CD4-positive, alpha-beta T cell treated with Interferon gamma for 1 hour (primary cell): ENCODE results near the gene RGS6.

Experiments used
- DNase-seq: peaks from one replicate; pipeline ENCODE4 v3.0.0-alpha.2; 2020

RGS6 gene

DNA sequence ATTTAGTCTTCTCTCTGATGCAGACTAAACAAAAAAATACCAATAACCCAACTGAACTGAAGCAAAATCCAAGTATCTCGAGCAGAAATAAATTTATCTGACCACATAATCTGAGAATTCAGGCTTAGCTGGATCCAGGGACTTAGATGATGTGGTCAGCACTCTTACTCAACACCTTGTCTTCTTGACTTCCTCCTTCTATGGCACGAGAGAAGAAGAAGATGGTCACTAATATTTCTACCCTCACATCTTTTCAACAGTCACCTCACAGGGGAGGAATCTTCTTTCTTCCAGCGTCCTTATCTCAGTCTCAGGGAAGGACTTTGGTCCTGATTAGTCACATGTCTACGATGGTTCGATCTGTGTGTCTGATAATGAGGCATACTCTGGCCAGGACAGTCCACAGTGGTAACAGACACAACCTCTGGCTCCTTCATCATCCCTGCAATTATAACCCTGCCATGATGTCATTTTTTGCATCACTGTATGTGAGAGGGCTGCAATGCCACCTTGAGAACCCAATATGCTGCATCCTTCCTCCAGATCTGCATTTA lies 15.8 kb downstream of the RGS6 start:
- no peak for DNase-seq

DNA sequence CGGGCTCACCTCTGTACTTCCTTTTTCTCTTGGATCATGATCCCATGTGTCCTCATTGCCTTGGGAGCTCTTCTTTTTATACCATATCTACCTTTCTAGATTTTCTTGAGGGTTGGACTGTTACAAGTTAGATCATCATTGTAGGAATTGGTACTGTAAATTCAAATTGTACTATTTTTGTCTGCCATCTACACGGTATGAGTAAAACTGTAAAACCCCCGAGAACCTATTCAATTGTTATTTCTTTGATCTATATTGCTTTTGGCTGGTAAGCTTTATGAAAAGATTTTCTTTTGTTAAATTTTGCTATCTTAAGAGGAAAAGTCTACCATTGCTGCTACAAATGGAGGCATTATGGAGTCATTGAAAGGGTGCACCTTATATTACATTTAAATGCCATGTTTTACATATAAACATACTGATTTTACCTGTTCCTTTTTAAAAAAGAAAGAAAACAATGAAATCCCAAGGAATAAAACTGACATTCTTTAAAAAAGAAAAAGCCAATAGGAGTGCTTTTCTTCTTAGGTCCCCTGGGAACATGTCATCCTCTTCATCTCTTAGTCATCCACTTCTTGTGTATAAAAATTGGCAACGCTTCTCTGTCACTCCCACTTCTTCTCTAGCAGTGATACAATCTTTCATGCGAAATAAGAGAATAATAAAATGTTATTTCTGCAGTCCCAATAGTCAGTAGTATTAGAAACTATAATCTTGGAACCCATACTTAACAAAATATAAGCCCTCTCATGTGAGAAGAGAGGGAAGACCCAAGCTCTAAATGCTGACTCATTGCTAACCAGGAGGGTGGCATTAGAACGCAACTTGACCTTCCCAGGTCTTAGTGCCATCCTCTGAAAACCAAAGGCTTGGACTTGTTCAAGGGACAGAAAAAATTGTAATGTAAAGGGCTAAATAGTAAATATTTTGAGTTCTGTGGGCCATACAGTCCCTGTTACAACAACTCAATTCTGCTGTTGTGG lies 20.4 kb downstream of the RGS6 start:
- no peak for DNase-seq

DNA sequence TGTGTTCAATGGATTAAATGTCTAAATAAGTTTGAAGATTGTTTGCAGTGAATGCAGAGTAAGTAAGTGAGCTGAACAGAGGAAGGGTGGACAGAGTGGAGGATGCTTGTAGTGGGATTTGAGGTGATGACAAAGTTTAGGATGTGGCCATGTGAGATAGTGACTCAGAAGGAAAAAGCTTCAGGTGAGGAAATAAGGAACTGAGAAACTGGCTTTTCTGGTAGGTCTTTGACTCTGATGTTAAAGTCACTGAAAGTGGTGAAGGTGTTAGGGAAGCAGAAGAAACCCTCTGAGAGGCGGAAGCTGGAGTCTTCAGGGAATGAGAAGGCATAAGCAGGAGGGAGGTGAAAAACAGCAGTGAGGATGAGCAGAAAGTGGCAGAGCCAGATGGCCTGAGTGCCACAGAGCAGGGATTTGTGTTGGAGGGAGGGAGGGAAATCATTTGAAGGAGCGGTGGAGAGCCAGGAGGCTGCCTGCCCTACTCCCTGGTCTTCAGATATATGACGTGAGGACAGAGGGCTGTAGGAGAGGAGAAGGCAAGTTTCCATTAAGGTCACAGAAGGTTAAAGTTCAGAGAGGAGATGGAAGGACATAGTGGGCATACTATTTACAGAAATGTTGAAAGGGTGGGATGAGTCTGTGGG lies 24.8 kb downstream of the RGS6 start:
- no peak for DNase-seq

DNA sequence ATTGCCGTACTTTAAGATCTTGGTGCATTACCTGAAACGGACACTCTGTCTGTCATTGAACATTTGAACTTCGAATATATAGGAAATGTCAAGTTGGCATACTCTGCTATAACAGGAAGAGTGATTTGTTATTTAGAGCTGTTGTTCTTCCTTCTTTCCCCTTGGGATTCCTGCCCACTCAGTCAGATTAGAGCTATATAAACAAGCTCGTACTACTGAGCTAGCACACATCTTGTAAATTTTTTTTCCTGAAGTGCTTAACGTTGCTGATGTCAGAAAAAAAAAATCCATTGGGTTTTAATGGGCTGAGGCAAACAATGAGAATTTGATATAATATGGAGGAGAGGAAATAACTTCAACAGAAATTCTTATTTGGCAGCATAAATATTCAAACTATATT lies 26.8 kb downstream of the RGS6 start:
- no peak for DNase-seq

DNA sequence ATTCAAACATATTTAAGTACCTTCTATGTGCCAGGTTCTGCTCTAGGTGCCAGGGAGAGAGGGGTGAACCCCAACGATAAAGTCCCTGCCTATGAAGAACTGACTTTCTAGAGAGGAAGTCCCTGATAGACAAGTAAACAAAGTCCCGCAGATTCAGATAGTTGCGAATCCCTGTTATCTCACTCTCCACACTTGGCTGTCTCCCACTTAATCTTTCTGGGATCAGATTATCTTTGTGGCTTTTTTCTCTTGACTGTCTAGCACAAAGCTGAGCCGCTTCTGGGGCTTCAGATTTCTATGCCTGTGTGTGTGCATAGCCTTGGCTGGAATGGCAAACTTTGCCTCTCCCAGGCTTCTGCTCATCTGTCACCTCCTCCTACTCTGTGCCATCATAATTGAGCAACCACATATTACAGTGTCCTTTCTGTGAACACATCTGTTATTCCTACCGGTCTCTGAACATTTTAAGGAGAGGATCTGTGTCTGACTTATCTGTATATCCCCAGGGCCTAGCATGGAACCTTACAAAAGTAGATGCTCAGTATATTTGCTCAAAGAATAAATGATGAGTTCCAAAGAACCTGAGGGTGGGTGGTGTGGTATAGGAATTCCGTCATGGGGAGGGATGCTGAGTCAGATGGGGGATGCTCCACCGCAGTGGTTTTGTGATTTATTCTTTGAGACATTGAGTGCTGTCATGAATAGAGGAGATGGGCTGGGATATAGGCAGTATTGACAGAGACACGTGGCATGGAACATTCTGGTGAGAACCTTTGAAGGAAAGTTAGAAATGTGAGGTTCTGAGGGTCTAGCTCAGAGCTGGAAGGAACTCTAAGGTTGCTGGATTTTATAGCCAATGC lies 28.5 kb downstream of the RGS6 start:
- DNase-seq, result no peak

DNA sequence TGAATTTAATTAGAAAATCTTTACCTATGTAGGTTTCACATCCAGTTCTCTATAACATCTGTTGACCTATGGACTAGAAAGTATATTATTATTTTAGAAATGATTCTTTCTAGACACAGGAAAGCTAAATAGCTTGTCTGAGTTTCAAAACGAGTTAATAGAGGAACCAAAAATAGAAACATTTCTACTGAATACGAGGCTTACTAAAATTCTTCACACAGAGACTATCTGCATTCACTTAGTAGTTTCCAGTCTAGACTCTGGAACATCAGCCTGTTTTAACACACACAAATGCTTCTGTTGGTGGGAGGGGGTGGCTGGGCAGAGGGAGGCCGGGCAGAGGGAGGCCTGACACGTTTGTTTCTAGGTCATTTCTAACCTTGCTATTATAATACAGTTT lies 29.7 kb downstream of the RGS6 start:
- no peak for DNase-seq

DNA sequence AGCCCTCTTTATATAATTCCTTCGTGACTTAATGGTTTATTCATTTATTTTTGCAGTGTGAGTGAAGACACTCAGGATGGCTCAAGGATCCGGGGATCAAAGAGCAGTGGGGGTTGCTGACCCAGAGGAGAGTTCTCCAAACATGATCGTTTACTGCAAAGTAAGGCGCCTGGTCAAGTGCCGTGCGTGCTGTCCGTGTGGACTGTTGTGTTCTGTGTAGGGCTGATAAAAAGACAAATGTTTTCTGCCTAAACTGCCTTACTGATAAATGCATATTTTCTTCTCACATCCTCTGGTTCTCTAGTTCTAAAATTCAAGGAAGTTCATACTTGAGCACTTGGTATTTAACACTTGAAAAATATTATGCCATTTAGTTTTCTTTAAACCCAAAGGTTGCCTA lies 32.5 kb downstream of the RGS6 start:
- no peak for DNase-seq

DNA sequence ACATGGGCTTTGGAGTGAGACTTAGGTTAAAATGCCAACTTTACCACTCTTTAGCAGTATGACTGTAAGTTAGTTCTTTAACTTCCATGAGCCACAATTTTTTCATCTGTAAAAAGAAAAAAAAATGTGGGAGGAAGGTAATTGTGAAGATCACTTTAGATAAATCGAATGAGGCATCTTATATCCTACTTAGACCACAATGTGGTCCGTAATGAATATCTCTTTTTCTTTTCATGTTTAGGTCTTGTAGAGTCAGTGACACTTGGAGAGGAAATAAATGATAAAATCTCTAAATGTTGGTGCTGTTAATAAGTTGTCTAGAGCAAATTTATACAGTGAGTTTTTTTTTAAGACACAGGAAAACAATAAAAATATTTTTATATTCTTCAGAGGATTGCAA lies 34.3 kb downstream of the RGS6 start:
- DNase-seq, result no peak

DNA sequence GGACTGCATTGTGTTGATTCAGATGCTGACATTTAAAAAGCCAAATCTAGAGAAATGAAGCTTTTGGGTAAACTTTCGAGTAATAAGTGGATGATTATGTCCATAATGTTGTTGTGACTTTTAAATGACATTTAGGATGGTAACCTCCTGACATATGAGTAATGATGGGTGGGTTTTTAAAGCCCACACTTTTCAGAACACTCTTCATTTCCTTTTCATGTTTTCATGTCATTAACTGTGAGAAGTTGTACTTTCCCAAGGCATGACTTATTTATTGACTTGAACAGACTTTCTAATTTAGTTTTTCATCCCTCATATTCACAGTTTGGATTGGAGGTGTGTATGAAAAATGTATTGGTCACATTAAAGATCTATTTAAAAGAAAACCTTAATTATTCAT lies 35.5 kb downstream of the RGS6 start:
- DNase-seq, result no peak

DNA sequence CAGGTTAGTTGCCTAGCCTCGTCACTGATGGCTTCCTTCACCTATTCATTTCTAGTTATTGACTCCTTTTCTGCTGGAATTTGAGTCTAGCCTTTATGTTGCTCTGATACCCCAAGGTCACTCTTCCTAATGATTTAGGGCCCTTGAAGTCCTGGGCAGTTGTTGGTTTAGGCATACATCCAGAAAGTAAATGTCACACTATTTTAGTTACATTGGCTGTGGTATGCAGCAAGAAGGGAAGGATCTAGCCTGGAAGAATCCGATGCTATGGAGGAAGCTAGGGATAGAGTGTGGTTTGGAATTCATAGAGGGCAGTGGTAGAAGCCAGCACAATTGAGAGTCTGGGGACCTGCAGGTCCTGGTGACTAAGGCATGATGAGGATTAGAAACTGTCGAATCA lies 38.0 kb downstream of the RGS6 start:
- DNase-seq, result no peak

DNA sequence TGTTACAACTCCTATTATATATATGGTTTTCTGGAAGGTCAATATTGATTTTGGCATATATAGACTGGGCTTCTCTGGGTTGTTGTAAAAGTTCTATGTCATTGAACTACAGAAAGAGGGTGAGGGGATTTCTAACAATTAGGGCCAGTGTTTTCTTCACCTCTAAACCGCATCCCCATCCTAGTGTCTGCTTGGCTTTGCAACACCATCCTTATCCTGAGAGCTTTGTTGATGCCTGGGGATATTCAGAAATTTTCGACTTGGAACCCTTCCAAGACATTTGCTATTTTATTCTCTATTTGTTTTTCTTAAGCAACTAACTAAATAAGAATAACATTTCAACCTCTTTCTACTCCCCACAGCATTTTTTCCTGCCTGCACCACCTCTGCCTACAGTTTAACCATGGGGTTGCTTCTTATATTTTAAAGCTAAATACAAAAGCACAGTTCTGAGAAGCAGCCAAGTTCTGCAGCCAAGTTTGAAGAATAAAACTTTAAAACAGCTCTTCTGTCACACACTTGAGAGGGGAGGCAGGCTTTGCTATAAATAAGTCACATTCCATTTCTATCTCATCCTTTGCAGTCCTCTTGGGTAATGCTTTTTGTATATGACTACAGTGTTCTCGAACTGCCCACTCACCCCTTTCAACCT lies 53.4 kb downstream of the RGS6 start:
- no peak for DNase-seq

DNA sequence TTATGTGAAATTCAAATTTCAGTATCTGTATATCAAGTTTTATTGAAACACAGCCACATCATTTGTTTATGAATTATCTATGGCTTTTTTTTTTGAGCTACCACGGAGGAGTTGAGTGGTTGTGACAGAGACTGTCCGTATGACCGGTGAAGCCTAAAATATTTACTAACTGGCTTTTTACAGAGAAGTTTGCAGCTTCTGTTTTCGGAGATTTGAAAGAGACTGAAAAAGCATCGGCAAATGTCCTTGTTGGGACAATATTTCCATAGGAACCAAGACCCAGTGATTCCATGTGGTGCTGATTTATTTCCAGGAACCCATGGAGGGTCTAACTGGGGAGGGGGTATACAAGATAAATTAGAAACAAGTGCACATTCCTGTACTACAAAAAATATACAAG lies 56.2 kb downstream of the RGS6 start:
- no peak for DNase-seq

DNA sequence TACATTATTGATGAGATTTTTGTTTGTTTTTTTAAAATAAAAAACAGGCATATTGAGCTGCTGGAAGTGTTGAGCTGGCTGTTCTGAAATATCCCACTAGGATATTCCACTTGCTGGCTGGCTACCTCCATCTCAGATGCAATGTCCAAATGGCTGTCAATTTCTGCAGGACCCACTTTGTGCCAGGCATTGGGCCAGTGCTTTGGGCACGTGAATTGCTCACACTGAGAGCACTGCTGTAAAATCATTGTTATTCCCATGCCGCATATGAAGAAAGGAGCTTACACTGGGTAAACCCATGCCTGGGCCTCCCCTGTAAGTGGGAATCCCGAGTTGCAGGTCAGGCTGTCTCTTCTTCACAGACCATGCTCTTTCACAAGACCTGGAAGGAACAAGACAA lies 56.7 kb downstream of the RGS6 start:
- no peak for DNase-seq

DNA sequence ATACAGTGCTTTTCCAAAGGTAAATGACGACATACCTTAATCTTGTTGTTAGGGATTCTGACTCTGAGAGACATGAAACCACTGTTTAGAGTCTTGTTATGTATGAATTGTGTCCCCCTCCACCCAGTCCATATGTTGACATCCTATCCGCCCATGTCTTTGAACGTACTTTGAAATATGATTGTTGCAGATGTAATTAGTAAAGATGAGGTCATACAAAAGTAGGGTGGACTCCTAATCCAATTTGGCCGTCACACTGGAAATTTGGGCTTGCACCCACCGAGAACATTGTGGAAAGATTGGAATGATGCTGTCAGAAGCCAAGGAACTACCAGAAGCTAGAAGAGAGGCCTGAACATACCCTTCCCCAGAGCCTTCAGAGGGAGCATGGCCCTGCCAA lies 62.2 kb downstream of the RGS6 start:
- DNase-seq, result no peak

DNA sequence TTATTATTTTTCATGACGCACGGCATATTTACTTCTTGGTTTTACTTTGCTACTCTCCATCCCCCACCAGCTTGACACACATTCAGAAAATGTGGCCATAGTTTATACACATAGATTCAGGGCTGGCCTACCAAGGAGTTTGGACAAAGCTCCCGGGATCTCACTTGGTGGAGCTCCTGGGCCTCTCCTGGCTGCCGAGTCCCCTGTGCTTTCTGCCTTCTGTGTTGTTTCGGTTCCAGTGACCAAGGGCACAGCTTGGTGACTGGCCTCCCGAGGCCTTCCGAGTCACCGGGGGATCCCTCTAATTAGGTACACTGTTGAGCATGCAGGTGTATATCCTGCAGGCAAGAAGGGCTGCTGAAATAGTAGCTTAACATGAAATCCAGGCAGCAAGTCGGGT lies 63.5 kb downstream of the RGS6 start:
- DNase-seq, result no peak

DNA sequence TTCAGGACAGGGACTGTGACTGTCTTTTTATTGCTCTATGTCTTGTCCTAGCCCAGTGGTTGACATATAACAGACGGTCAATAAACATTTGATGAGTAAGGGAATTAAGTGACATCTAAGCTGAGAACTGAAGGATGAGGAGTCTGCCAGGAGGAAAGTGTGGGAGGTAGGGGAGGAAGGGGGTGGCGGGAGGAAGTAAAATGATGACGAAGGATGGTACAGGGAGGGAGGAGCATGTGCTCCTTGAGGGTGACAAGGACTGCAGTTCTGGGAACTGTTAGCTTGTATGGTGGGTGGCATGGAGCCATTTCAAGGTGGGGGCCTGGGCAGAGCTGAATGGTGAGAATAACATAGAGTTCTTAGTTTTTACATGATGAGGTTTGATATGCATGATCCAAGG lies 64.4 kb downstream of the RGS6 start:
- DNase-seq, result no peak

DNA sequence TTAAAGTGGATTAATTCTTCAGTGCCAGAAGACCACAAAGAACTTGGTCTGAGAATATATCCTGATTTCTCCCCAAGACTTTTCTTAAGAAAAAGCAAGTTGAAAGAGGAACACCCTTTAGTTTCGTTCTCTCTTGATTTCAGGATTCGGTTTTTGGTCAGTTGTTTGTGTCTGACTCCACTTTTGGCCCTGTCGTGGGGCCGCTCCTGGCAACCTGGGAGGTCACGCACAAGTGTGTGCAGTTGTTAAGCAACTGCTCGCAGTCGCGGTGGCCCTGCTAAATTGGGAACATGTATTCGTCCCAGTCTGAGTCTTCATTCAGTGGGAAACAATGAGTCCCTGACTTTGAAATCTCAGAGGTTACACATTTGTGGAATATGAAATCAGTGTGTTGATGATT lies 68.7 kb downstream of the RGS6 start:
- no peak for DNase-seq

DNA sequence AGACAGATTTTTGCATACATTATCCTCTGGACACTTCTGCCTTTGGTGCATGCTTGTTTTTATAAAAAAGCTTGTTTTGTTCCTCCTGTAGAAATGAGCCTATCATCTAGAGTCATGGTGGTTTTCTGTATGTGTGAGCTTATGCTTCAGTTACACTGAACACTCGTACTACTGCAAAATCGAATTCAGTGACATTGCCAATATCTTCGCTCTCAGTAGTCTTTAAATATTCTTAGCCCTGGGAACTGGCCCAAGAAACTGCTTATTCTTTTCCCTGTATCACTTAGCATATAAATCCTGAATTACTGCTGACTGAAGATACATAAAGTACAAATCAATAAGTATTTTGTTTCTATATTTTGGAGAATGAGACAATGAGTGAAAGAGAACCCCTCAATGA lies 70.5 kb downstream of the RGS6 start:
- no peak for DNase-seq

DNA sequence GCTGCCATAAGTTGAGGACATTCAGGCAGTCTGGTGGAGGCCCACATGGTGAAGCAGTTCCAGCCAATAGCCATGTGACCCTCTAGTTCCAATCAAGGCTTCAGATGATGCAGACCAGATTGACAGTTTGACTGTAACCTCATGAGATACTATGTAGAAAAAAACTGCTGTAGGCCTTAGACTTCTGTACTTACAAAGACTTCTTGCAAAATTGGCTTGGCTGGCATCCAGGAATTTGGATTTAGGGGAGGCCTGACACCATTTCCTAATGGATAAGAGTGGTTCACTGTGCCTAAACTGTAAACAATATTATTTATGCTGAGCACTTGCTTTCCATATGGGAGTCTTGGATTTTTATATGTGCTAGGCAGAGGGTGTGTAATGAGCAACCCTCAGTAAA lies 76.4 kb downstream of the RGS6 start:
- no peak for DNase-seq

DNA sequence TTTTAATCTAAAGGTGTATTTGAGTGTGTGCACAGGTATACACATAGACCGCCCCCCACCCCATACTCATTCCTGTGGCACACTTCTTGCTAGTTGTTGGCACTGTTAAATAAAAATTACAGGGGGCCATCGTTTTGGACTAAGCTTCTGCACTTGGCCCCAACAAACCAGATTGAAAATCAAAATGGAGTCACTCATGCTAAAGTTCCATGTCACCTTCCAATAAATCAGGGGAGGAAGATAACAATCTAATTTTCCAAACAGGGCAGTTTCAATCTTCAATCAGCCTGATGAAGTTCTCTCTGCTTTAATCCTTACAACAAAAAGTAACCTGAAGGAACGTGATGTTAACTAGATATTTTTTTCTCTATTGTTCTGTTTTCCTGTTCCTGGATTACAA lies 78.2 kb downstream of the RGS6 start:
- no peak for DNase-seq

DNA sequence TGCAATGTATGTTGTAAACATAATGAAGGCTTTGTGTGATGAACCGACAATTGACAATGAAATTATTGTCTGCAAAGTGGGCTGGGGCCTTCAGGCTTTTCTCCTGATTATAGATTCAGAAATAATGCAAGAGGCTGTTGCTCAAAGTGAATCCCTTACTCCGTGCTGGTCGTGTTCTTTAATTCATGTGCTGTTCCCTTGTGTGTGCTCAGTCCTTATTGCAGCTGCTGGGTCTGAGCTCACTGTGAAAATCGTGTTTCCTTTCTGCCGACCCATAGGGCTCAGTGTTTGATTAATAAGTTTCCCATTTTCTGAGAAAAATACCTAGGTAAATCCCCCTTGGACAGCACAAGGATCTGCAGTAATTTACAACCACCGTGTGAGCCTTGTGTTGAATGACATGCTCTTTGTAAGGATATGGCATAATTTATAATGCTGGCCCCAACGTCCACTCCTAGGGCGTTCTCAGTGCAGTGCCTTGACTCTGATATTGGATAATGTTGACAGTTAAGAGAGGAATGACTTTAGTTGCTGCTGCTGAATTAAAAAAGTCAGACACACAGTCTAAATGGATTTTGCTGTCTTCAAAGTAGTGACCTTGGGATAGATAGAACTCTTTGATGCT lies 81.6 kb downstream of the RGS6 start:
- DNase-seq, result no peak

DNA sequence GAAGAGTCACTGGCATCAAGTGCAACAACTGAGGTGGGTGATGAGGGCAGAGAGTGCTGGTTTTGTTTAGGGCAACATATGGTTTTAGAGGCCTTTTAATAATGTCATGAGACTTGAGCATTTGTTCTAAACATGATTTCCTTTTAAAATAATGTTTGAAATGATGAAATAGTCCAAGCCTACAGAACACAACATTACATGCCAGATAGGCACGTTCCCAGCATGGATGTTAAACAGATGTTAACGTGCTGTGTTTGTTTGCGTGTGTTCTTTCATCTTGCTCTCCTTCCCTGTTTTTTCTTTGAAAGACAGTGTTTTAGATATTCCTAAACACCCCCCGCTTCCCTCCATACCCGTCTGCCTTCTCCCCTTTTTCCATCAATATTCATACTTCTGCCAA lies 82.3 kb downstream of the RGS6 start:
- DNase-seq, result no peak
